ENCODE data around the gene ISOC2. TPM values are rescaled to one million over a fixed set of nuclear protein-coding genes. Genes with fewer than 3 reads are reported as not detected.

ISOC2 gene
- total and polyA plus RNA-seq, 4 donors, result 49.1 to 181 (median 118) TPM

DNA sequence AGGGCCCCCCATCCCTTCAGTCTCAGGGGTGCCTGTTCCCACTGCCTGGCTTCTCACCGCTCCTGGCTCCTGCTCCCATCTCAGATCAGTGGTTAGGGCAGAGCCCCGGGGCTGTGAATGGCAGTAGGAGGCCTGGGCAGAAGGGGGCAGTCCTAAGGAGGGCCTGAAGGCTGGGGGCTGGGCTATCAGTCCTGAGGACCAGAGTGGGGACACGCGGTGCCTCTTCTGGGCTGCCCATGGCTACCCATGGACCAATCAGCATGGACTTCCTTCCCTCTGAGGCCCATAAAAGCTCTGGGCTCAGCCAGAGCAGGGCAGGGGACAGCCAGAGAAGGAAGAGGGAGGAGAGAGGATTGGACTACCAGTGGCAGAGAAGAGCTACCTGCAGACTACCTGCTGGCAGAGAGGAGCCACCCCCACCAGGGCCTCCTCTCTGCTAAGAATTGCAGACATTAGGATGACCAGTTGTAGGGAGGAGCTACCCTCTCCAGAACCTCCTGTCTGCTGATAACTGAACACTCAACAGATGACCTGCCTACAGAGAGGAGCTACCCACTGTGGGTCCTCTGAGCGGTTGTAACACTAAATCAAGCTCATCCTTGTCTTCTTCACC is 41.7 kb downstream of the ISOC2 start (continued):
- TF ChIP-seq, protein P1, sequence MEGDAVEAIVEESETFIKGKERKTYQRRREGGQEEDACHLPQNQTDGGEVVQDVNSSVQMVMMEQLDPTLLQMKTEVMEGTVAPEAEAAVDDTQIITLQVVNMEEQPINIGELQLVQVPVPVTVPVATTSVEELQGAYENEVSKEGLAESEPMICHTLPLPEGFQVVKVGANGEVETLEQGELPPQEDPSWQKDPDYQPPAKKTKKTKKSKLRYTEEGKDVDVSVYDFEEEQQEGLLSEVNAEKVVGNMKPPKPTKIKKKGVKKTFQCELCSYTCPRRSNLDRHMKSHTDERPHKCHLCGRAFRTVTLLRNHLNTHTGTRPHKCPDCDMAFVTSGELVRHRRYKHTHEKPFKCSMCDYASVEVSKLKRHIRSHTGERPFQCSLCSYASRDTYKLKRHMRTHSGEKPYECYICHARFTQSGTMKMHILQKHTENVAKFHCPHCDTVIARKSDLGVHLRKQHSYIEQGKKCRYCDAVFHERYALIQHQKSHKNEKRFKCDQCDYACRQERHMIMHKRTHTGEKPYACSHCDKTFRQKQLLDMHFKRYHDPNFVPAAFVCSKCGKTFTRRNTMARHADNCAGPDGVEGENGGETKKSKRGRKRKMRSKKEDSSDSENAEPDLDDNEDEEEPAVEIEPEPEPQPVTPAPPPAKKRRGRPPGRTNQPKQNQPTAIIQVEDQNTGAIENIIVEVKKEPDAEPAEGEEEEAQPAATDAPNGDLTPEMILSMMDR (IDR thresholded peaks at IDR 0.05; ENCODE audit: low read depth, low read length, missing input control), result no peak
- TF ChIP-seq TAF1 (conservative IDR thresholded peaks at IDR 0.05) (no peak), SP1 (IDR thresholded peaks at IDR 0.05) (no peak), NR2F2 (IDR thresholded peaks at IDR 0.05) (no peak), FOXA1 (IDR thresholded peaks at IDR 0.05) (no peak)
- TF ChIP-seq, protein P2, sequence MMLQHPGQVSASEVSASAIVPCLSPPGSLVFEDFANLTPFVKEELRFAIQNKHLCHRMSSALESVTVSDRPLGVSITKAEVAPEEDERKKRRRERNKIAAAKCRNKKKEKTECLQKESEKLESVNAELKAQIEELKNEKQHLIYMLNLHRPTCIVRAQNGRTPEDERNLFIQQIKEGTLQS (IDR thresholded peaks at IDR 0.05), result no peak

DNA sequence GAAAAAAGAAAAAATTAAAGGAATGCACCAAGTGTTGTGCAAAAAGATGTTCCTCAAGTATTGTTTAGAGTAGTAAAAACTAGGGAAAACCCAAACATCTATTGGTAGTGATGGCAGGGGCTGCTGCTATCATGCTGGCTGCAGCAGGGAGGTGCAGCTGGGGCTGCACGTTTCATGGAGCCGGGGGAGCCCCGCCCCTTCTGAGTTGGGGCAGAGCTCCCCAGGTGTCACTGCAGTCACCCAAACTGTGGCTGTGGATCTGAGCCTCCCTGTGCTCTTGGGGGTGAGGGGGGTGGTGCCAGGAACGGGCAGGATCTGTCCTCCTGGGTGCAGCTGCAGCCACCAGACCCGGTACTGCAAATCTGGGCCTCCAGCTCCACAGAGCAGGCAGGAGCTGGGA is 42.3 kb downstream of the ISOC2 start:
- Histone ChIP-seq H3K9me3 (ENCODE audit: control insufficient read depth in 4 of 4, low read length in 3 of 4) (no peaks in the 10 kb centered on the region), H3K4me1 (ENCODE audit: control insufficient read depth in 4 of 4, insufficient read depth in 4 of 4, low read length in 3 of 4) (no peaks in the 10 kb centered on the region), H3K4me3 (ENCODE audit: low read depth in 1 of 3, low read length in 3 of 3) (no peak overlapping the region), H3K36me3 (ENCODE audit: control insufficient read depth in 4 of 4, insufficient read depth in 3 of 4, low read depth in 1 of 4, low read length in 3 of 4) (no peaks in the 10 kb centered on the region), H3K9ac (ENCODE audit: low read depth in 1 of 2, low read length in 2 of 2) (no peak overlapping the region), H3K27me3 (ENCODE audit: control insufficient read depth in 4 of 4, insufficient read depth in 4 of 4, low read length in 3 of 4) (no peaks in the 10 kb centered on the region), H3K27ac (ENCODE audit: low read depth in 1 of 2, low read length in 2 of 2) (no peak overlapping the region)
- WGBS, result 52% methylated on average over 5 of the region's 5 CpGs
- no peak for TF ChIP-seq EGR1 (IDR thresholded peaks at IDR 0.05; ENCODE audit: low read depth in 2 of 2)
- TF ChIP-seq JUND (IDR thresholded peaks at IDR 0.05), result no peak
- no peak for TF ChIP-seq TAF1 (conservative IDR thresholded peaks at IDR 0.05)
- TF ChIP-seq, protein P3, sequence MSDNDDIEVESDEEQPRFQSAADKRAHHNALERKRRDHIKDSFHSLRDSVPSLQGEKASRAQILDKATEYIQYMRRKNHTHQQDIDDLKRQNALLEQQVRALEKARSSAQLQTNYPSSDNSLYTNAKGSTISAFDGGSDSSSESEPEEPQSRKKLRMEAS (IDR thresholded peaks at IDR 0.05), result no peak
- TF ChIP-seq, protein P1 (IDR thresholded peaks at IDR 0.05; ENCODE audit: low read depth, low read length, missing input control), result no peak
- no peak for TF ChIP-seq NR2F2 (IDR thresholded peaks at IDR 0.05)
- TF ChIP-seq YY1 (IDR thresholded peaks at IDR 0.05), result no peak
- TF ChIP-seq SP1 (IDR thresholded peaks at IDR 0.05), result no peak
- no peak for TF ChIP-seq HNF4A (conservative IDR thresholded peaks at IDR 0.05)
- TF ChIP-seq, protein P2 (IDR thresholded peaks at IDR 0.05), result no peak
- no peak for TF ChIP-seq GABPA (IDR thresholded peaks at IDR 0.05 in 1 of 2, conservative IDR thresholded peaks at IDR 0.05 in 1 of 2)
- no peak for TF ChIP-seq RAD21 (IDR thresholded peaks at IDR 0.05)
- TF ChIP-seq HNF4G (IDR thresholded peaks at IDR 0.05), result no peak
- TF ChIP-seq FOXA2 (IDR thresholded peaks at IDR 0.05), result no peak
- DNase-seq (ENCODE audit: low spot score), result no peak

DNA sequence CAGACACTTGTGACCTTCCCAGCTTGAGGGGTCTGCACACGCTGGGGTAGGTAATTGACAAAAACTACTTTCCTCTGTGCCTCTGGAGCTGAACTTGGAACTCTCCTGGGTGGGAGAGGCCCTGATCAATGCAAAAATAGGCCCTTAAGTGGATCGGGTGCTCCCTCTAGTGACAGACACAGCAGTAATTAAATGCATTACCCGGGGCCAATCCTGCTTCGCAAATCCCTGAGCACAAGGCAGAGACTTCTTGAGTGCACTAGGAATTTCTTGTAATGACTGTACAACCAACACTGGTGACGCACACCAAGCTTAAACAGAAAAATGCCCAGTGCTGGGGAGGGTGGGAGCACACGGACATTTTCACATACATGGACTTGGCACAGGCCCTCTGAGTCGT is 43.3 kb downstream of the ISOC2 start:
- TF ChIP-seq, protein P1 (IDR thresholded peaks at IDR 0.05; ENCODE audit: low read depth, low read length, missing input control), result peak; percentile 78
- TF ChIP-seq RAD21 (IDR thresholded peaks at IDR 0.05), result peak; percentile 92 to 96
- TF ChIP-seq, protein P4, sequence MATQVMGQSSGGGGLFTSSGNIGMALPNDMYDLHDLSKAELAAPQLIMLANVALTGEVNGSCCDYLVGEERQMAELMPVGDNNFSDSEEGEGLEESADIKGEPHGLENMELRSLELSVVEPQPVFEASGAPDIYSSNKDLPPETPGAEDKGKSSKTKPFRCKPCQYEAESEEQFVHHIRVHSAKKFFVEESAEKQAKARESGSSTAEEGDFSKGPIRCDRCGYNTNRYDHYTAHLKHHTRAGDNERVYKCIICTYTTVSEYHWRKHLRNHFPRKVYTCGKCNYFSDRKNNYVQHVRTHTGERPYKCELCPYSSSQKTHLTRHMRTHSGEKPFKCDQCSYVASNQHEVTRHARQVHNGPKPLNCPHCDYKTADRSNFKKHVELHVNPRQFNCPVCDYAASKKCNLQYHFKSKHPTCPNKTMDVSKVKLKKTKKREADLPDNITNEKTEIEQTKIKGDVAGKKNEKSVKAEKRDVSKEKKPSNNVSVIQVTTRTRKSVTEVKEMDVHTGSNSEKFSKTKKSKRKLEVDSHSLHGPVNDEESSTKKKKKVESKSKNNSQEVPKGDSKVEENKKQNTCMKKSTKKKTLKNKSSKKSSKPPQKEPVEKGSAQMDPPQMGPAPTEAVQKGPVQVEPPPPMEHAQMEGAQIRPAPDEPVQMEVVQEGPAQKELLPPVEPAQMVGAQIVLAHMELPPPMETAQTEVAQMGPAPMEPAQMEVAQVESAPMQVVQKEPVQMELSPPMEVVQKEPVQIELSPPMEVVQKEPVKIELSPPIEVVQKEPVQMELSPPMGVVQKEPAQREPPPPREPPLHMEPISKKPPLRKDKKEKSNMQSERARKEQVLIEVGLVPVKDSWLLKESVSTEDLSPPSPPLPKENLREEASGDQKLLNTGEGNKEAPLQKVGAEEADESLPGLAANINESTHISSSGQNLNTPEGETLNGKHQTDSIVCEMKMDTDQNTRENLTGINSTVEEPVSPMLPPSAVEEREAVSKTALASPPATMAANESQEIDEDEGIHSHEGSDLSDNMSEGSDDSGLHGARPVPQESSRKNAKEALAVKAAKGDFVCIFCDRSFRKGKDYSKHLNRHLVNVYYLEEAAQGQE (IDR thresholded peaks at IDR 0.05), result no peak
- TF ChIP-seq SP1 (IDR thresholded peaks at IDR 0.05), result no peak
- no peak for TF ChIP-seq HNF4G (IDR thresholded peaks at IDR 0.05)
- no peak for TF ChIP-seq FOXA1 (IDR thresholded peaks at IDR 0.05)
- TF ChIP-seq EGR1 (IDR thresholded peaks at IDR 0.05; ENCODE audit: low read depth in 2 of 2), result no peak
- TF ChIP-seq HNF4A (conservative IDR thresholded peaks at IDR 0.05), result no peak
- 15% methylated on average over 7 of the region's 7 CpGs for WGBS

More for the DNA sequence above, 43.3 kb downstream of the ISOC2 start:
- DNase-seq (ENCODE audit: low spot score), result peak; percentile 62
- Histone ChIP-seq H3K36me3 (ENCODE audit: control insufficient read depth in 4 of 4, insufficient read depth in 3 of 4, low read depth in 1 of 4, low read length in 3 of 4) (no peaks in the 10 kb centered on the region), H3K27me3 (ENCODE audit: control insufficient read depth in 4 of 4, insufficient read depth in 4 of 4, low read length in 3 of 4) (no peaks in the 10 kb centered on the region), H3K4me3 (ENCODE audit: low read depth in 1 of 3, low read length in 3 of 3) (no peak overlapping the region), H3K27ac (ENCODE audit: low read depth in 1 of 2, low read length in 2 of 2) (no peak overlapping the region), H3K9me3 (ENCODE audit: control insufficient read depth in 4 of 4, low read length in 3 of 4) (no peaks in the 10 kb centered on the region), H3K9ac (ENCODE audit: low read depth in 1 of 2, low read length in 2 of 2) (no peak overlapping the region), H3K4me1 (ENCODE audit: control insufficient read depth in 4 of 4, insufficient read depth in 4 of 4, low read length in 3 of 4) (no peaks in the 10 kb centered on the region)
